Neutrophil (primary cell): ENCODE measurements around the gene GMDS.

ENCODE experiments used
- H3K27ac ChIP-seq: fragments of 200-600 bp; sonication (generic); 2 replicates; pipeline ENCODE4 v1.5.1; 2016; ENCODE audit warnings: mild to moderate bottlenecking, moderate library complexity
- H3K27me3 ChIP-seq: fragments of 200-600 bp; sonication (generic); 2 replicates; pipeline ENCODE4 v1.6.0; 2016; ENCODE audit warnings: mild to moderate bottlenecking
- H3K36me3 ChIP-seq: fragments of 200-600 bp; sonication (generic); 2 replicates; pipeline ENCODE4 v1.5.1; 2017
- H3K4me1 ChIP-seq, 2 experiments: fragments of 200-600 bp in 1 of 2; sonication (generic) in 1 of 2; 1 replicate in 1 of 2; 2 replicates in 1 of 2; pipeline versions ENCODE4 v1.5.1 to v1.6.1; 2013 to 2016; ENCODE audit warnings: low read depth in 1 of 2, low read length in 1 of 2, mild to moderate bottlenecking in 1 of 2, moderate library complexity in 1 of 2; ENCODE audit not compliant: control insufficient read depth in 1 of 2, insufficient read depth in 1 of 2
- H3K4me3 ChIP-seq, 2 experiments: fragments of 200-600 bp in 1 of 2; sonication (generic) in 1 of 2; 1 replicate in 1 of 2; 2 replicates in 1 of 2; pipeline ENCODE4 v1.5.1; 2013 to 2016; ENCODE audit warnings: low read depth in 1 of 2, low read length in 1 of 2, mild to moderate bottlenecking in 1 of 2, moderate library complexity in 1 of 2
- H3K9me3 ChIP-seq: fragments of 200-600 bp; sonication (generic); 2 replicates; pipeline ENCODE4 v1.5.1; 2016
- CTCF ChIP-seq: fragments of 200-600 bp; sonication (generic); IDR thresholded peaks from 2 replicates; pipeline ENCODE4 v1.5.1; 2016; ENCODE audit warnings: antibody characterized with exemption

The GMDS gene

GRCh38 chr6:1925743-1926430 lies 319.5 kb downstream of the GMDS start:
- TF ChIP-seq CTCF, result no peak
- no peak overlapping the region for H3K27ac ChIP-seq
- H3K27me3 ChIP-seq, result no peaks in the 10 kb centered on the region
- H3K36me3 ChIP-seq, result no peaks in the 10 kb centered on the region
- H3K4me1 ChIP-seq, result no peaks in the 10 kb centered on the region
- H3K4me3 ChIP-seq, result no peak overlapping the region
- H3K9me3 ChIP-seq, result no peaks in the 10 kb centered on the region

GRCh38 chr6:1923449-1923848 lies 322.0 kb downstream of the GMDS start:
- TF ChIP-seq CTCF, result no peak
- Histone ChIP-seq H3K4me3 (no peak overlapping the region), H3K36me3 (no peaks in the 10 kb centered on the region), H3K27me3 (no peaks in the 10 kb centered on the region), H3K9me3 (no peaks in the 10 kb centered on the region), H3K4me1 (no peaks in the 10 kb centered on the region), H3K27ac (no peak overlapping the region)

GRCh38 chr6:1917626-1918371 lies 327.6 kb downstream of the GMDS start:
- no peaks in the 10 kb centered on the region for H3K27me3 ChIP-seq
- H3K9me3 ChIP-seq, result no peaks in the 10 kb centered on the region
- no peak for TF ChIP-seq CTCF
- no peak overlapping the region for H3K4me3 ChIP-seq
- H3K4me1 ChIP-seq, result no peaks in the 10 kb centered on the region
- H3K27ac ChIP-seq, result no peak overlapping the region
- H3K36me3 ChIP-seq, result no peaks in the 10 kb centered on the region

- Histone ChIP-seq H3K9me3 (no peaks in the 10 kb centered on the region), H3K4me3 (no peak overlapping the region), H3K27ac (no peak overlapping the region), H3K36me3 (no peaks in the 10 kb centered on the region), H3K4me1 (peaks cover 2 to 3% of the 10 kb centered on the region in 2 experiments), H3K27me3 (no peaks in the 10 kb centered on the region)
- no peak for TF ChIP-seq CTCF
Measured at GRCh38 chr6:1916334-1917070, 328.9 kb downstream of the GMDS start.

- H3K27ac ChIP-seq, result no peak overlapping the region
- H3K27me3 ChIP-seq, result no peaks in the 10 kb centered on the region
- TF ChIP-seq CTCF, result no peak
- no peaks in the 10 kb centered on the region for H3K9me3 ChIP-seq
- no peaks in the 10 kb centered on the region for H3K36me3 ChIP-seq
- peaks cover 10 to 12% of the 10 kb centered on the region in 2 experiments for H3K4me1 ChIP-seq
- H3K4me3 ChIP-seq, result no peak overlapping the region
Measured at GRCh38 chr6:1915226-1915625, 330.2 kb downstream of the GMDS start.
